K562 (cell line): ENCODE measurements around the gene EDARADD. TPM values are rescaled to one million over a fixed set of nuclear protein-coding genes. Genes with fewer than 3 reads are reported as not detected.
A peak's percentile ranks its signal among the peaks of the same experiment; 100 is the strongest.

ENCODE experiments used
- COPS2 ChIP-seq: fragments of 450-650 bp; conservative IDR thresholded peaks from 2 replicates; pipeline ENCODE4 v1.6.1; 2016; ENCODE audit warnings: mild to moderate bottlenecking, moderate library complexity
- DMBX1 ChIP-seq: fragments of 250-450 bp; sonication (Bioruptor Pico); IDR thresholded peaks from 2 replicates; pipeline ENCODE4 v1.8.0; 2022; ENCODE audit warnings: inconsistent platforms, mild to moderate bottlenecking, moderate library complexity, borderline replicate concordance
- EP400 ChIP-seq: fragments of 450-650 bp; IDR thresholded peaks from 2 replicates; pipeline ENCODE4 v1.6.1; 2017; ENCODE audit warnings: antibody characterized with exemption, mild to moderate bottlenecking, moderate library complexity
- FOXK1 ChIP-seq: sonication (generic); formaldehyde crosslinking; IDR thresholded peaks from 2 replicates; pipeline ENCODE4 v1.8.0; 2022; ENCODE audit warnings: missing genetic modification reagents, mild to moderate bottlenecking, borderline replicate concordance
- HIVEP1 ChIP-seq: fragments of 250-450 bp; sonication (Bioruptor Pico); IDR thresholded peaks from 2 replicates; pipeline ENCODE4 v1.4.0; 2020; ENCODE audit warnings: mild to moderate bottlenecking
- NR2C1 ChIP-seq, 2 experiments: fragments of 450-650 bp; IDR thresholded peaks; 2 replicates each; pipeline ENCODE4 v1.6.1; 2017; ENCODE audit warnings: mild to moderate bottlenecking in 2 of 2, antibody characterized with exemption in 1 of 2, inconsistent platforms in 1 of 2, missing compliant biosample characterization in 1 of 2, missing genetic modification characterization in 1 of 2
- SFPQ ChIP-seq: fragments of 200-400 bp; formaldehyde crosslinking; IDR thresholded peaks from 2 replicates; pipeline ENCODE4 v1.6.1; 2017; ENCODE audit warnings: mild to moderate bottlenecking, low read depth, low read length, moderate library complexity
- SIN3B ChIP-seq: fragments of 450-650 bp; IDR thresholded peaks from 2 replicates; pipeline ENCODE4 v1.6.1; 2017; ENCODE audit warnings: low read depth, mild to moderate bottlenecking, moderate library complexity
- TCF7 ChIP-seq: sonication (generic); IDR thresholded peaks from 2 replicates; pipeline ENCODE4 v1.6.1; 2016; ENCODE audit warnings: antibody characterized with exemption, borderline replicate concordance
- XRCC5 ChIP-seq: fragments of 200-400 bp; formaldehyde crosslinking; IDR thresholded peaks from 2 replicates; pipeline ENCODE4 v1.6.1; 2017; ENCODE audit warnings: low read depth, mild to moderate bottlenecking, low read length
- ZNF695 ChIP-seq: fragments of 450-650 bp; formaldehyde crosslinking; IDR thresholded peaks from 2 replicates; pipeline ENCODE4 v1.4.0; 2020; ENCODE audit warnings: mild to moderate bottlenecking, moderate library complexity
- ZNF77 ChIP-seq: fragments of 250-450 bp; sonication (Bioruptor Pico); IDR thresholded peaks from 2 replicates; pipeline ENCODE4 v1.5.0; 2020
- ZNF785 ChIP-seq: fragments of 250-450 bp; sonication (Bioruptor Pico); IDR thresholded peaks from 2 replicates; pipeline ENCODE4 v1.4.0; 2020; ENCODE audit warnings: mild to moderate bottlenecking
- polyA plus RNA-seq, 8 experiments: library from polyadenylated mRNA; depleted of rRNA in 4 of 8; stranded (reverse) in 5 of 8; unstranded in 3 of 8; fragments of >200 nt; fragmentation: Nextera tagmentation in 2 of 8; fragmentation: Illumina TruSeq in 1 of 8; extraction: Ambion mirVana in 2 of 8; extraction: Trizol in 1 of 8; gene quantifications; 2 replicates each; pipeline versions ENCODE4 v1.2.1 to v1.2.3, GENCODE V29; 2011 to 2014; ENCODE audit warnings: inconsistent platforms in 1 of 8, missing spikeins in 1 of 8
- total RNA-seq, 7 experiments: library from RNA; depleted of rRNA in 6 of 7; stranded (reverse); fragments of >200 nt in 6 of 7; fragmentation: Illumina TruSeq in 2 of 7; extraction: Trizol in 2 of 7; gene quantifications; 2 replicates each; pipeline versions ENCODE4 v1.2.1 to v1.2.3, GENCODE V29; 2011 to 2021; ENCODE audit warnings: low replicate concordance in 1 of 7
- TF ChIP-seq, protein P1 (sequence below): fragments of 450-650 bp; formaldehyde crosslinking; IDR thresholded peaks from 2 replicates; pipeline ENCODE4 v1.4.0; 2020; ENCODE audit warnings: mild to moderate bottlenecking, moderate library complexity
- TF ChIP-seq, protein P2 (sequence below): fragments of 250-450 bp; sonication (Bioruptor Pico); IDR thresholded peaks from 2 replicates; pipeline ENCODE4 v1.8.0; 2022; ENCODE audit warnings: inconsistent platforms, mild to moderate bottlenecking, moderate library complexity, borderline replicate concordance
- TF ChIP-seq, protein P3 (sequence below): fragments of 450-650 bp; IDR thresholded peaks from 2 replicates; pipeline ENCODE4 v1.6.1; 2014; ENCODE audit warnings: low read depth, mild to moderate bottlenecking, moderate library complexity, borderline replicate concordance
- TF ChIP-seq, protein P4 (sequence below): fragments of 450-650 bp; IDR thresholded peaks from 2 replicates; pipeline ENCODE4 v1.6.1; 2018; ENCODE audit not compliant: partially characterized antibody

EDARADD gene
- total and polyA plus RNA-seq, 9 of the 15 experiments (the other 6 are each of a cell fraction or from before 2014, with no cell fraction given) = 0.46 to 32.4 (median 20.6) TPM

- TF ChIP-seq NR2C1 (IDR thresholded peaks at IDR 0.05) (no peak), NR2C1 (tag; IDR thresholded peaks at IDR 0.05) (peak; percentile 88), COPS2 (no peak), XRCC5 (0 out of 2 replicates have a peak, but pooled peaks have one; percentile 49), FOXK1 (CRISPR knock-in tag) (no peak), TCF7 (no peak), EP400 (0 out of 2 replicates have a peak, but pooled peaks have one; percentile 26), HIVEP1 (peak; percentile 84; the same call in 1 of the 2 replicates), ZNF785 (CRISPR knock-in tag) (no peak), SIN3B (no peak), ZNF77 (CRISPR knock-in tag) (no peak), ZNF695 (CRISPR knock-in tag) (no peak), DMBX1 (CRISPR knock-in tag) (peak; percentile 93), SFPQ (no peak)
- TF ChIP-seq, protein P1, sequence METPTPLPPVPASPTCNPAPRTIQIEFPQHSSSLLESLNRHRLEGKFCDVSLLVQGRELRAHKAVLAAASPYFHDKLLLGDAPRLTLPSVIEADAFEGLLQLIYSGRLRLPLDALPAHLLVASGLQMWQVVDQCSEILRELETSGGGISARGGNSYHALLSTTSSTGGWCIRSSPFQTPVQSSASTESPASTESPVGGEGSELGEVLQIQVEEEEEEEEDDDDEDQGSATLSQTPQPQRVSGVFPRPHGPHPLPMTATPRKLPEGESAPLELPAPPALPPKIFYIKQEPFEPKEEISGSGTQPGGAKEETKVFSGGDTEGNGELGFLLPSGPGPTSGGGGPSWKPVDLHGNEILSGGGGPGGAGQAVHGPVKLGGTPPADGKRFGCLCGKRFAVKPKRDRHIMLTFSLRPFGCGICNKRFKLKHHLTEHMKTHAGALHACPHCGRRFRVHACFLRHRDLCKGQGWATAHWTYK (CRISPR knock-in tag) = peak; percentile 96
- TF ChIP-seq, protein P2, sequence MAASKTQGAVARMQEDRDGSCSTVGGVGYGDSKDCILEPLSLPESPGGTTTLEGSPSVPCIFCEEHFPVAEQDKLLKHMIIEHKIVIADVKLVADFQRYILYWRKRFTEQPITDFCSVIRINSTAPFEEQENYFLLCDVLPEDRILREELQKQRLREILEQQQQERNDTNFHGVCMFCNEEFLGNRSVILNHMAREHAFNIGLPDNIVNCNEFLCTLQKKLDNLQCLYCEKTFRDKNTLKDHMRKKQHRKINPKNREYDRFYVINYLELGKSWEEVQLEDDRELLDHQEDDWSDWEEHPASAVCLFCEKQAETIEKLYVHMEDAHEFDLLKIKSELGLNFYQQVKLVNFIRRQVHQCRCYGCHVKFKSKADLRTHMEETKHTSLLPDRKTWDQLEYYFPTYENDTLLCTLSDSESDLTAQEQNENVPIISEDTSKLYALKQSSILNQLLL (CRISPR knock-in tag) = no peak
- TF ChIP-seq, protein P3, sequence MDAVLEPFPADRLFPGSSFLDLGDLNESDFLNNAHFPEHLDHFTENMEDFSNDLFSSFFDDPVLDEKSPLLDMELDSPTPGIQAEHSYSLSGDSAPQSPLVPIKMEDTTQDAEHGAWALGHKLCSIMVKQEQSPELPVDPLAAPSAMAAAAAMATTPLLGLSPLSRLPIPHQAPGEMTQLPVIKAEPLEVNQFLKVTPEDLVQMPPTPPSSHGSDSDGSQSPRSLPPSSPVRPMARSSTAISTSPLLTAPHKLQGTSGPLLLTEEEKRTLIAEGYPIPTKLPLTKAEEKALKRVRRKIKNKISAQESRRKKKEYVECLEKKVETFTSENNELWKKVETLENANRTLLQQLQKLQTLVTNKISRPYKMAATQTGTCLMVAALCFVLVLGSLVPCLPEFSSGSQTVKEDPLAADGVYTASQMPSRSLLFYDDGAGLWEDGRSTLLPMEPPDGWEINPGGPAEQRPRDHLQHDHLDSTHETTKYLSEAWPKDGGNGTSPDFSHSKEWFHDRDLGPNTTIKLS = peak; percentile 22; the same call in 1 of the 2 replicates
- TF ChIP-seq, protein P4, sequence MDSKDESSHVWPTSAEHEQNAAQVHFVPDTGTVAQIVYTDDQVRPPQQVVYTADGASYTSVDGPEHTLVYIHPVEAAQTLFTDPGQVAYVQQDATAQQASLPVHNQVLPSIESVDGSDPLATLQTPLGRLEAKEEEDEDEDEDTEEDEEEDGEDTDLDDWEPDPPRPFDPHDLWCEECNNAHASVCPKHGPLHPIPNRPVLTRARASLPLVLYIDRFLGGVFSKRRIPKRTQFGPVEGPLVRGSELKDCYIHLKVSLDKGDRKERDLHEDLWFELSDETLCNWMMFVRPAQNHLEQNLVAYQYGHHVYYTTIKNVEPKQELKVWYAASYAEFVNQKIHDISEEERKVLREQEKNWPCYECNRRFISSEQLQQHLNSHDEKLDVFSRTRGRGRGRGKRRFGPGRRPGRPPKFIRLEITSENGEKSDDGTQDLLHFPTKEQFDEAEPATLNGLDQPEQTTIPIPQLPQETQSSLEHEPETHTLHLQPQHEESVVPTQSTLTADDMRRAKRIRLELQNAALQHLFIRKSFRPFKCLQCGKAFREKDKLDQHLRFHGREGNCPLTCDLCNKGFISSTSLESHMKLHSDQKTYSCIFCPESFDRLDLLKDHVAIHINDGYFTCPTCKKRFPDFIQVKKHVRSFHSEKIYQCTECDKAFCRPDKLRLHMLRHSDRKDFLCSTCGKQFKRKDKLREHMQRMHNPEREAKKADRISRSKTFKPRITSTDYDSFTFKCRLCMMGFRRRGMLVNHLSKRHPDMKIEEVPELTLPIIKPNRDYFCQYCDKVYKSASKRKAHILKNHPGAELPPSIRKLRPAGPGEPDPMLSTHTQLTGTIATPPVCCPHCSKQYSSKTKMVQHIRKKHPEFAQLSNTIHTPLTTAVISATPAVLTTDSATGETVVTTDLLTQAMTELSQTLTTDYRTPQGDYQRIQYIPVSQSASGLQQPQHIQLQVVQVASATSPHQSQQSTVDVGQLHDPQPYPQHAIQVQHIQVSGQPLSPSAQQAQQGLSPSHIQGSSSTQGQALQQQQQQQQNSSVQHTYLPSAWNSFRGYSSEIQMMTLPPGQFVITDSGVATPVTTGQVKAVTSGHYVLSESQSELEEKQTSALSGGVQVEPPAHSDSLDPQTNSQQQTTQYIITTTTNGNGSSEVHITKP = peak; percentile 83
These were observed 42.1 kb upstream of the EDARADD start (continued) for GRCh38 chr1:236351875-236352573.
